GM23338 (cell line): ENCODE measurements around the gene DMWD. TPM values are rescaled to one million over a fixed set of nuclear protein-coding genes. Genes with fewer than 3 reads are reported as not detected.

ENCODE experiments used
- ATAC-seq: fragments of 200-7000 bp; cut with Tn5 transposase; 3 replicates; pipeline ENCODE4 v1.9.1; 2020
- DNase-seq: peaks from one replicate; pipeline ENCODE4 v3.0.0-alpha.2; 2015; ENCODE audit warnings: low spot score
- H2AFZ ChIP-seq: fragments of 200-600 bp; sonication (generic); 2 replicates; pipeline ENCODE4 v1.8.0; 2016; ENCODE audit warnings: antibody characterized with exemption, mild to moderate bottlenecking, moderate library complexity
- H3F3A ChIP-seq: fragments of 200-600 bp; sonication (generic); replicated peaks from 2 replicates; pipeline ENCODE4 v1.8.0; 2017; ENCODE audit warnings: antibody characterized with exemption, mixed run types, low read depth
- H3K27ac ChIP-seq: fragments of 200-600 bp; sonication (generic); 2 replicates; pipeline ENCODE4 v1.6.1; 2016; ENCODE audit warnings: low read depth
- H3K27me3 ChIP-seq: fragments of 200-600 bp; sonication (generic); 2 replicates; pipeline ENCODE4 v1.8.0; 2016; ENCODE audit warnings: mild to moderate bottlenecking, mixed run types, moderate library complexity; ENCODE audit not compliant: insufficient read depth
- H3K36me3 ChIP-seq: fragments of 200-600 bp; sonication (generic); 2 replicates; pipeline ENCODE4 v1.8.0; 2016; ENCODE audit warnings: mild to moderate bottlenecking; ENCODE audit not compliant: insufficient read depth
- H3K4me1 ChIP-seq: fragments of 200-600 bp; sonication (generic); 2 replicates; pipeline ENCODE4 v1.8.0; 2016; ENCODE audit warnings: mild to moderate bottlenecking, moderate library complexity; ENCODE audit not compliant: insufficient read depth
- H3K4me2 ChIP-seq: fragments of 200-600 bp; sonication (generic); 2 replicates; pipeline ENCODE4 v1.7.1; 2017; ENCODE audit warnings: mixed run types
- H3K4me3 ChIP-seq: fragments of 200-600 bp; sonication (generic); 2 replicates; pipeline ENCODE4 v1.6.1; 2016; ENCODE audit warnings: mixed run types
- H3K79me2 ChIP-seq: fragments of 200-600 bp; sonication (generic); replicated peaks from 2 replicates; pipeline ENCODE4 v1.8.0; 2017; ENCODE audit warnings: mild to moderate bottlenecking; ENCODE audit not compliant: insufficient read depth
- H3K9me2 ChIP-seq: fragments of 200-600 bp; sonication (generic); 2 replicates; pipeline ENCODE4 v1.8.0; 2017; ENCODE audit not compliant: insufficient read depth
- H4K20me1 ChIP-seq: fragments of 200-600 bp; sonication (generic); replicated peaks from 2 replicates; pipeline ENCODE4 v1.8.0; 2017; ENCODE audit warnings: mild to moderate bottlenecking; ENCODE audit not compliant: insufficient read depth
- H3K27ac Mint-ChIP-seq: 2 replicates; pipeline ENCODE4 v1.8.0; 2020; ENCODE audit warnings: inconsistent platforms, mild to moderate bottlenecking, moderate library complexity, mixed read lengths
- H3K27me3 Mint-ChIP-seq: 3 replicates; pipeline ENCODE4 v1.8.0; 2022; ENCODE audit warnings: low read depth, mild to moderate bottlenecking, moderate library complexity, mixed read lengths, inconsistent platforms; ENCODE audit not compliant: insufficient read depth, poor library complexity
- H3K36me3 Mint-ChIP-seq: 3 replicates; pipeline ENCODE4 v1.8.0; 2021; ENCODE audit warnings: low read depth, mild to moderate bottlenecking, inconsistent platforms, moderate library complexity, mixed read lengths
- H3K4me1 Mint-ChIP-seq: 3 replicates; pipeline ENCODE4 v1.8.0; 2020; ENCODE audit warnings: mild to moderate bottlenecking, inconsistent platforms, mixed read lengths
- H3K4me3 Mint-ChIP-seq: 3 replicates; pipeline ENCODE4 v1.8.0; 2021; ENCODE audit warnings: moderate library complexity, mild to moderate bottlenecking, inconsistent platforms, mixed read lengths
- H3K9me3 Mint-ChIP-seq: 3 replicates; pipeline ENCODE4 v1.8.0; 2020; ENCODE audit warnings: moderate library complexity, mild to moderate bottlenecking, inconsistent platforms, mixed read lengths
- EZH2phosphoT487 ChIP-seq: fragments of 200-600 bp; sonication (generic); IDR thresholded peaks from one replicate; pipeline ENCODE4 v1.8.1; 2018; ENCODE audit warnings: antibody characterized with exemption; ENCODE audit not compliant: unreplicated experiment
- JUNB ChIP-seq: IDR thresholded peaks from one replicate; pipeline ENCODE4 v1.6.1; 2016; ENCODE audit warnings: antibody characterized with exemption; ENCODE audit not compliant: unreplicated experiment
- POLR2AphosphoS5 ChIP-seq: IDR thresholded peaks from 2 replicates; pipeline ENCODE4 v1.6.1; 2016; ENCODE audit warnings: antibody characterized with exemption, low read depth
- REST ChIP-seq: IDR thresholded peaks from one replicate; pipeline ENCODE4 v1.6.1; 2018; ENCODE audit warnings: antibody characterized with exemption; ENCODE audit not compliant: unreplicated experiment
- ZNF462 ChIP-seq: fragments of 250-450 bp; sonication (Bioruptor Pico); IDR thresholded peaks from 2 replicates; pipeline ENCODE4 v1.5.0; 2020; ENCODE audit warnings: mild to moderate bottlenecking, moderate library complexity
- polyA plus RNA-seq: library from polyadenylated mRNA; unstranded; fragments of >200 nt; fragmentation: Nextera tagmentation; extraction: Ambion mirVana; gene quantifications from 2 replicates; pipeline ENCODE4 v1.2.1, GENCODE V29; 2016
- total RNA-seq: library from RNA; depleted of rRNA; stranded (reverse); fragments of >200 nt; shearing (Covaris generic); gene quantifications from 2 replicates; pipeline ENCODE4 v1.2.3, GENCODE V29; 2014

Gene DMWD
- total and polyA plus RNA-seq, 2 experiments from 2014 or later: 12.1 to 45.6 TPM

GRCh38 chr19:45766296-45766868 is 26.3 kb downstream of the DMWD start:
- Histone ChIP-seq H3K27ac (no peak overlapping the region), H3K4me3 (peak overlapping the region; percentile 83), H4K20me1 (no peaks in the 10 kb centered on the region), H3K4me1 (peaks cover 36% of the 10 kb centered on the region), H3K4me2 (peak overlapping the region; percentile 94), H2AFZ (no peak overlapping the region), H3F3A (peaks cover 16% of the 10 kb centered on the region; the same call in 1 of the 2 replicates), H3K9me2 (no peaks in the 10 kb centered on the region), H3K79me2 (no peaks in the 10 kb centered on the region), H3K36me3 (no peaks in the 10 kb centered on the region), H3K27me3 (no peaks in the 10 kb centered on the region)
- Mint-ChIP-seq H3K36me3 (peaks cover 2% of the 10 kb centered on the region; the same call in 1 of the 3 replicates), H3K4me1 (peaks cover 26% of the 10 kb centered on the region), H3K9me3 (no peaks in the 10 kb centered on the region), H3K4me3 (no peak overlapping the region; the same call in 2 of the 3 replicates), H3K27me3 (peaks cover 29% of the 10 kb centered on the region), H3K27ac (no peak overlapping the region)
- DNase-seq (no peak), ATAC-seq (no peak)
- TF ChIP-seq ZNF462 (no peak), REST (no peak), POLR2AphosphoS5 (no peak), EZH2phosphoT487 (no peak), JUNB (no peak)
